ENCODE data around the gene AFF3. TPM values are rescaled to one million over a fixed set of nuclear protein-coding genes. Genes with fewer than 3 reads are reported as not detected.

Gene AFF3
- polyA plus RNA-seq, 5 donors: 17.1 to 21.3 (median 19.1) TPM

DNA sequence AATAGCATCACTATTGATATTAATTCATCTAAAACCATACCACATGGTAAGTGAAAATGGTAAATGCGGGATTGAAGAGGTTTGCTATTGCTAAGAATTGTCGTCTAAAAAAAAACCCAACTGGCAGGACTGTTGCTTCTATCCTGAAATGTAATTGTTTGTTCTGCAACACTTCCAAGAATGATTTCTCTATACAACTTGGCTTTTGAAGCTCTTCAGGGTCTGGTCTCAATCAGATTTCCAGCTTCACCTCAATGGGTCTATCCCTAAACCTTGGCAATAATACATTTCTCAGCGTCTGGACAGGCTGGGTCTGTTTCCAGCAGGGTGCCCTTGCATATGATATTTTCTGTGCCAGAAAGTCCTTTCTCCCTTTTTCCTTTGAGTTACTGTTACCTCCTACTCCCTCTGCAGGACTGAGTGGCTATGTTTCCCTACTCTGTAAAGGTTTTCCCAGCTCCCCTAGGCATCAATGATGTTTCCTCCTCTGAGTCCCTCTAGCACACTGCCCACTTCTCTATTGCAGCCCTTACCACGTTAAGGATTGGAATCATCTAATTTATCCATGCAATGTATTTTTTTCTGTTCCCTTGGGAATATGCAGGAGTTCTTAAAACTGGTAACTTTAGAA lies 534.4 kb downstream of the AFF3 start:
- no peak for DNase-seq

- DNase-seq: no peak
Measured at GRCh38 chr2:99607454-99607853, 534.9 kb downstream of the AFF3 start.

DNA sequence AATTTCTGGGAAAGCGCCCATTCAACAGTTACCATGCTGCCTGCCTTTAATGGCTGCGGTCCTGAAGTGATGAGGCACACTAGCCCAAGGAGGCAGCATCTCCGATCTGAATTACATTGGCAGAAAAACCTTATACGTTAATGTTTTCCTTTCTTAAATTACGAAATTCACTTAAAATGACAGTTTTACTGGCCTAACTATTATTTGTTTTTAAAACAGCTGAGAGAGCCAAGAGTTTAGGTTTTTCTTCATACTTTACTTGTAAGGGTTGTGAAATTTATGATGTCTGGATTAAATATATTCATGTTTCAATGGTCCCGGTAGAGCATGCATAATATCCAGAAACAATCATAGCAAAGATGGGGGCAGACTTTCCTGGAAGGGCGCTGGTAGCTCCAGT lies 537.4 kb downstream of the AFF3 start:
- no peak for DNase-seq

DNA sequence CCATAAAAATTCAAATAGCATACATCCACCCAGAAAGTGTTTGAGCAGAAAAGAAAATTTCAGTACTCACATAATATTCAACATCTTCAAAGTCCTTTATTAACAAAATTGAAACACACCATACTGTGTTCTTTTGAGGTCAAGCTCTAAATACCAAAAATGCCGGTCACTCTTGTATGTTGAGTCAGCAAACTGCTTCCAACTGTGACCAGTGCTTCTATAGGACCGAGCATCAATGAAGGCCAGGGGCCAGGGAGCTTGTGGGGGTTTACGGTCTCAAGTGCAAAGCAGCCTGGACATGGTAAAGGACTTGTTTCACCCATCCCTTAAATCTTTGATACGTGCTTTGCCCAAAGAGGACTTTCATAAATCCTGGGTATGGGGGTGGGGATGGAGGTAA lies 539.9 kb downstream of the AFF3 start:
- no peak for DNase-seq

DNA sequence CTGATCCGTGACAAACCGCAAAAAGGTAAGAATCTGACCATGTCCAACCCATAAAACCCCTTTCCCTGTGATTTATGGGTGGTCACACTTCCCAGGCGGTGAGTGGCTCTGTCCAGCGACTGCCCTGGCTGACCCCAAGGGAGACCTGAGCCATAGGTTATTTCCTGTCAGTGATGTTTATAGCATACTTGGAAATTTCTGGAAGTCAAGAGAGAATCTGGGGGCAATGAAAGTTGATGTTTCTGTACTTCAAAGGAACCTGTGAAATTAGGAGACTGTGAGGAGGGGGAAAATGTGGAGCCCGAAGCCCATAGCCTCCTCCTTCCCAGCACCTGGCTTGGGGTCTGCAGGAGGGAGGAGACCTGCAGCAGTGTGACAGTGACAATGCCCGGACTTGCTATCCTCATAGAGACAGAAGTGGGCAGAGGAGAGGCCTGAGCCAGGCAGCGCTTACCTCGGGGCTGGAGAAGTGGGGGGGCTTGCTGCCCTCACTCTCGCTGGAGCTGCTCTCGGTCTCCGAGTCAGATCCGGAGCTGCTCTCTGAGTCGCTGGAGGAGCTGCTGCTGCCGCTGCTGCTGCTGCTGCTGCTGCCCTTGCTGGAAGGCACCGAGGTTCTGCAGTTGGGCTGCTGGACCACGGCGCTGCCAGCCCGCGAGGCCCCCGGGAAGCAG lies 541.3 kb downstream of the AFF3 start:
- DNase-seq: no peak

DNA sequence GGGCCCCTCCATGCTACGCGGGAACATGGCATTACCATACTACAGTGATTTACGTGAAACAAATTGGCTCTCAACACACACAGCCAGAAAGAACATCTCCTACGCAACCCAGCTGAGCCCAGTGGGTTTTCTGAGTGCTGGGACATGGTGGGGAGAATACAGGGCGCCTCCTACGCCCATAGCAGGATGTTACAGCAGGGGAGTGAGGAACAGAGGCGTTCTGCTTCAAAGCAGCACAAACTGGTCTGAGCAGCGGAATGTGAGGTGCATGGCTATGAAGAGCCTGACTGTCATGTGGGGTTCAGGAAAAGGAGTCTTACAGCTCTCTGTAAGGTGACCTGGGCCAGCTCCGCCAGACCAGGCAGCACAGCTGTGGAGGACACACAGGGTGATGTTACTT lies 543.9 kb downstream of the AFF3 start:
- no peak for DNase-seq

GRCh38 chr2:99597616-99598015 lies 544.8 kb downstream of the AFF3 start:
- no peak for DNase-seq

DNA sequence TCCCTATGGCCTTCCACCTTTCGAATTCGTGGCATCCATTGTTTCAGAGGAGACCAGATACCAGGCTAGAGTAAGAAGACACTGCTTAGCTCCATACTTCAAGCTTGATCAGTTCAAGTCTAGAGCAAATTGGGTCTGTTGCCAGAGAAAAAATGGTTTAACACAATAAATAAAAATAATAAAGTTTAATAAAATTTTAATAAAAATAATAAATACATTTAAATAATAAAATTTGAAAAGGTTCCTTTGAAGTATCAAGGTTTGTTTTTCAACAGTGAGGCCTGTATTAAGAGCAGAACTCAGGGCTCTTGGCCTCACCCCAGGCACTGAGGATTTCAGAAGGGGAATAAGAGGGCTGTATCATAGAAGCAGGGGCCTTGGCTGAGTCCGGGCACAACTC lies 547.0 kb downstream of the AFF3 start:
- DNase-seq: no peak

DNA sequence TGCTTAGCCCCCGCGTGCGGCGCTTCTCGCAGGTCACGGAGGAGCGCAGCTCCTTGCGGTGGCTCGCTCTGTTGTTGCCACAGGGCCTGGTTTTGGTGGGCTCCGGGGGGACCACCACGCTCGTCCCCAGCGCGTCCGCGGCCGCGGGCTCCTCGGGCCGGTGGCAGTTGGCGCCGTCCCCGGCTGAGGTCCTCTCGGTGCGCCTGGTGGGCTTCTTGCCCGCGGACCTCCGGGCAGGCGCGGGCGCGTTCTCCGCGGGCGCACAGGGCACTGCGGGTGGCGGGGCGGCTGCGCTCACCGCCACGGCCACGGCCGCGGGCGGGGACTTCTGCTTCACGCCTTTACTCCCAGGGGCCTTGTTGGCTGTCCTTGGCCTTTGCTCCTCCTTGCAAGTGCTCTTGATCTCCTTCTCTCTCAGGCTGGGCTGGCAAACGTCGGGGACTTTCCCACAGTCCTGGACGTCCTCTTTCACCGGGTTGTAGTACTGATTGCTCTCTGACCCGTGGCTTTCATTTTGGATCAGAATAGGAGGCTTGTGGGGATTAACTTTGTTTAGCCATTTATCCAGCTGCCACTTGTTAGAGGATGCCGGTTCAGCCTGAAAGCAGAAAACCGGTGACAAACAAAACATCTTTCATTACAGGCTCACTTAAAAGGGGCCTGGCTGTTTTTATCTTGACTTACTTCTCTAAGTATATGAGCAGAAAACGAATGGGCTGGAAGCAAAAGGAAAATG lies 548.5 kb downstream of the AFF3 start:
- DNase-seq: no peak

DNA sequence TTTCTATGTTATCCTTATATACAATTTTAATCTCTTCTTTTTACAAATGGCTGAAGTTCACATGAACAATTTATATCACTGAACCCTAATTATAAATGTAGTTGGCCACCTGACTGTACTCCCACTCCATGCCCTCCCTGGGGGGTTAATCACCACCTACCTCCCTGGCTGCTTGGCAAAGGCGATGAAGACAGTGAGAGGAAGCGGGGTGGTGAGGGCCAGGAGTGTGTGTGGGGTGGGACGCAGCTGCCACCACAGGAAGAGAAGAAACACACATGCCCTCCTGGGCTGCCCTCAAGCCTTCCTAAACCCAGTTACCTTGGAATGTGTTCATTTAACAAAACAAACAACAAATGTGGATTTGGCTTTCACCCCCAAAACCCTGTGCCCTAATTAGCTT lies 565.6 kb downstream of the AFF3 start:
- DNase-seq: no peak

DNA sequence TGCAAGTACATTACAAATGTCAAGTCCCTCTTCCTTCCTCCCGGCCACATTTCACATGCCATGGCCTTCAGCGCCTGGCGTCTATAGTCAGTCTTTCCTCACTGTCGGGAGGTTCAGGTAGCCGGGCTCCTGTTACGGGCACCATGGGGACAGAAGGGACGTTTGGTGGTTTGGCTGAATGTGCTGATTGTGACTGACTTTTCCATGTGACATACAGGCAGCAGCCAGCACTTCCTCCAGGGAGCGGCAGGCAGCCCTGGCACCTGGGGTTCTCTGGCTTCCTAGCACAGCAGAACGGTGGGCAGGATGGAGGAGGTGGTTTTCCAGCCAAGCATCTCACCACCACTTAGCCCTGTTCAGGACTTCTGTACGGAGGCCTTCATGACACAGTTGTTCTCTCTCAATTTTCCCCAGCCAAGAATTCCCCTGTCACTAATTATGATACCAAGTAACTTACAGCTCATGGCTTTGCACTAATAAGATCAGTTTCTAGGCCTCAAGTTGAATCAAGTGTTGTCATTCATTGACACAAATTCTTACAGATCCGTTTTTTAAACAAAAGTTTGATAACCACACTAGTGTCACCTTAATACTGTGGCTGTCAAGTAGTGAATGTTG lies 568.6 kb downstream of the AFF3 start:
- DNase-seq: no peak

- DNase-seq: no peak
Measured at GRCh38 chr2:99572373-99573164, 569.8 kb downstream of the AFF3 start.

DNA sequence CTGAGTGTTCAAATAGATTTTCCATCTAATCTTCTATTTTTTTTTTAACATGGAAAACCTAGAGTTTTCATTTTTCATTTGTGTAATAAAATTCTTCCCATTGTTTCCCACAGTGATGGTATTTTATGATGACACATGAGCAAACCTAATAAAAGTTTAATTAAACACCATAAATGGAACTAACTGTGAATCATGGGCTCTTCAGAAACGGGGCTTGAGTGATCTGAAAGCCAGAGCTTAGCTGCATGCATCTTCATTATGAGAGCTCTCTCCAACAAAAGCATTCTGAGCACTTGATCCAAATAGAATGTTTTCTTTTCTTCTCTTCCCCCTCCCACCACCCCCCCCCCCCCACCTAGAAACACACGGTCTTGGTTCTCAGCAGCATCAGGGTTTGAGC lies 570.4 kb downstream of the AFF3 start:
- no peak for DNase-seq

DNA sequence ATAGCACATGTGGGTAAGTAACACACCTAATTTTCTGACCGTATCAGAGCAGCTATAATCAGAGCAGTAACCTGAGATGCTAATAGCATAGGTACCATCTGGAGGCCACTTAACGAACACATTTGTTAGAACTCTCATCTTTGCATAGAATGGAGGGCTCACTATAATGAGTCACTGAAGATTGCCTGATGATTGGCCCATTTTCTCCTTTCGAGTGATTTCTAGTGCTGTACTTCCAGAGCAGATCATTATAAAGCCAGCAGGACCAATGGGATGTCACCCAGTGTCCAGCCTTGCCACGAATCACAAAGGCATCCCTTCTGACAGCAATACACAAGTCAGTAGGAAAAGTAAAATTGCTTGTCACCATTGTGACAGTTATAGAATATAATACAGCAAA lies 570.9 kb downstream of the AFF3 start:
- no peak for DNase-seq

GRCh38 chr2:99571021-99571420 lies 571.4 kb downstream of the AFF3 start:
- no peak for DNase-seq

DNA sequence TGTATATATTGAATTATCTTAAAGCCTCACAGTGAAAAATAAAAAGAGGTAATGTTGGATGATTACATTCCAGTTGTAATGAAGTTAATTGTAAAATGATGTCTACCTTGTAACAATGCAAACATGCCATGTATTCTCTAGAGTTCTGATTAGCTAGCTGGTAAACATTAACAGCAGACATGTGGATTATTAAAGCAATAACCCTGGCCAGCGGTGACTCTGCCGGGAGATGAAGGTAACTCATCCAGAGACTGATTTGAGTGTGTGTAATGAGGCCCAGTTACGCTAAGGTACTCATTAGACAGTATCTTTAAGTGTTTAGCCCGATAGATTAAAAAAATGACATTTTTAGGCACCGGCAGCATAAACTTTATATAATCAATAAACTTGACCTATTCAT lies 573.0 kb downstream of the AFF3 start:
- no peak for DNase-seq

DNA sequence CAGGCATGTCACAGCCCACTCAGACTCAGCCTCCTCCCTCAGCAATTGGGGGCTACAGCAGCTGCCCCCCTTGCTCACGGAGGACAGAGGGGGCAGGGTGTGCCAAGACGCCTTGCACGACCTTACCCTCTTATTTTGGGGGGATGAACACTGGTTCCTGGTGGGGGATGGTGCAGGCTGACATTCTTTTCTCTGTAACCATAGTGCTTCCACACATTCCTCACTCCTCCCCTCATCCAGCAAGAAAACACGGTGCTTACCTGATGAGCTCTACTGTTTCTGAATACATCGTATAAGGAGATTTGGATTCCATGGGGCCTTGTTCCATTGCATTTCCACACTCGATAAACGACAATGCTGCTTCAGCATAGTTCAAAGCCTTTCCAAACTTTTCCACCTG lies 577.2 kb downstream of the AFF3 start:
- no peak for DNase-seq

GRCh38 chr2:99562516-99562915 lies 579.9 kb downstream of the AFF3 start:
- DNase-seq: no peak

DNA sequence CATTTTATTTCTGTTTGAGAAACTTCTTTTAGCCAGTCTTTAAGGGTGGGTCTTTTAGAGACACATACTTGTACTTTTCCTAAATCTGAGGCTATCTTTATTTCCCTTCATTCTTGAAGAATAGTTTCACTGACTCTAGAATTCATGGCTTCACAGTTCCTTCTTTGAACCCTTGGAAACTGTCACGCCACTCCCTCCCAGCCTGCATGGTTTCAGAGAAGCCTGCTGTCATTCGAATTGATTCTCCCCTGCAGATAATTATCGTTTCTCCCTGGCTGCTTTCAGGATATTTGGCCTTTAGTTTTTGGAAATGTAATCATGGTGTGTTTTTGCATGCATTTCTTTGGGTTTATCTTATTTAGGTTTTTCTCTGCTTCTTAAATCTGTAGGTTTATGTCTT lies 580.6 kb downstream of the AFF3 start:
- no peak for DNase-seq

DNA sequence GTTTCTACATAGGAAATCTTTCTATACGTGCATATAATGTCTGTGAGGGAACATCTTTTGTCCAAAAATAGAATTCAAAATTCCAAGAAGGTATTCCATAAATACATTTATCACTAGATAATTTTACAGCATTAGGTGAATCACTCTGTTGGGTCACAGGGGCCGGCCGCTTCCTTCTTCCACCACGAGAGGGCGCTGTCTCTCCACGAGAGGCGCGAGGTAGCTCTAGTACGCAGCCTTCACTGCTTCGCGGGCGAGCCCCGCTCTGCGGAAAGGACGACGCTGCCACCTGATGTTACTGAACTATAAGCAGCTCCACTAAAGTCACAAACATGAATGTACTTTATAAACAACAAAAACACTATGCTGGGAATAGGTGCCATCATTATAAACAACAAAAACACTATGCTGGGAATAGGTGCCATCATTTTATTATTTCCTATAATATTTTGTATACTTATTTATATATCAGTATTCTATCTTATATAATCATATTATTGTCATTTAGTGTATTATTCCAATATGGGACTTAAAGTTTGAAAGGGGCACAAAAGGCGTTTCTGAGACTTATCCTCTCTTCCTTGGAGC lies 583.2 kb downstream of the AFF3 start:
- peak; percentile 49 to 77 for DNase-seq

- no peak for DNase-seq
Measured at GRCh38 chr2:99555404-99555803, 587.0 kb downstream of the AFF3 start.

DNA sequence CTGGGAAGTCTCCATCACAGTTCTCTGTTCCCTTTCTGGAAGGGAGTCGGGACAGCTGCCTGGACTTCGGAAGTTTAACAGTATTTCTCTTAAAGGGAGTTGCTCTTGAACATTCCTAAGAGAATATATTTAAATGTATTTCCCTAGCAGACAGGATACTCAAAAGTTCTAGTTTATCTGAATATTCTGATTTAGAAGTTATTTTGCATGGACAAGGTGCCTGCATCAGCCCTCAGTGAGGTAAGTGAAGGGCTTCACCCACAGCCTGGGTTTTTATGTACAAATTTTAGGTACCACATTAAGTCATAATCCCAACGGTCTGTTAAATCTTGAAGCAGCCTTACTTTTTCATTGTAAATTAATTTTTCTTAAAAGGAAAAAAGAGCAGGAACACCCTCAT lies 587.5 kb downstream of the AFF3 start:
- DNase-seq: no peak

Data from right lung (tissue), 5 donors.